Hepatocyte (in vitro differentiated cells): ENCODE results near the gene PSD. TPM values are rescaled to one million over a fixed set of nuclear protein-coding genes. Genes with fewer than 3 reads are reported as not detected.

Source experiments
- DNase-seq: peaks from one replicate; pipeline ENCODE4 v3.0.0-alpha.2; 2016; ENCODE audit warnings: low spot score
- H2AFZ ChIP-seq: fragments of 200-600 bp; sonication (generic); 2 replicates; pipeline ENCODE4 v1.6.0; 2016; ENCODE audit warnings: antibody characterized with exemption, mild to moderate bottlenecking
- H3K27ac ChIP-seq: fragments of 200-600 bp; sonication (generic); 2 replicates; pipeline ENCODE4 v1.5.1; 2016; ENCODE audit warnings: mild to moderate bottlenecking
- H3K27me3 ChIP-seq: fragments of 200-600 bp; sonication (generic); 2 replicates; pipeline ENCODE4 v1.6.1; 2016
- H3K36me3 ChIP-seq: fragments of 200-600 bp; sonication (generic); replicated peaks from 2 replicates; pipeline ENCODE4 v1.5.1; 2016; ENCODE audit warnings: low read depth; ENCODE audit not compliant: insufficient read depth
- H3K4me1 ChIP-seq: fragments of 200-600 bp; sonication (generic); 2 replicates; pipeline ENCODE4 v1.5.1; 2016; ENCODE audit warnings: mild to moderate bottlenecking, moderate library complexity; ENCODE audit not compliant: insufficient read depth
- H3K4me2 ChIP-seq: fragments of 200-600 bp; sonication (generic); 2 replicates; pipeline ENCODE4 v1.6.0; 2016
- H3K4me3 ChIP-seq: fragments of 200-600 bp; sonication (generic); 2 replicates; pipeline ENCODE4 v1.5.1; 2016; ENCODE audit warnings: mild to moderate bottlenecking
- H3K79me2 ChIP-seq: fragments of 200-600 bp; sonication (generic); 2 replicates; pipeline ENCODE4 v1.6.0; 2017; ENCODE audit warnings: mild to moderate bottlenecking
- H3K9me2 ChIP-seq: fragments of 200-600 bp; sonication (generic); replicated peaks from 2 replicates; pipeline ENCODE4 v1.6.0; 2017; ENCODE audit warnings: mild to moderate bottlenecking; ENCODE audit not compliant: insufficient read depth
- H3K9me3 ChIP-seq: fragments of 200-600 bp; sonication (generic); 2 replicates; pipeline ENCODE4 v1.5.1; 2016; ENCODE audit warnings: low read depth, mild to moderate bottlenecking
- H4K20me1 ChIP-seq: fragments of 200-600 bp; sonication (generic); 2 replicates; pipeline ENCODE4 v1.6.0; 2016; ENCODE audit warnings: mild to moderate bottlenecking; ENCODE audit not compliant: insufficient read depth, poor library complexity, severe bottlenecking
- EZH2 ChIP-seq: fragments of 200-600 bp; sonication (generic); IDR thresholded peaks from 2 replicates; pipeline ENCODE4 v1.6.1; 2016; ENCODE audit warnings: antibody characterized with exemption, mild to moderate bottlenecking, borderline replicate concordance
- EZH2phosphoT487 ChIP-seq: fragments of 200-600 bp; sonication (generic); IDR thresholded peaks from one replicate; pipeline ENCODE4 v1.6.1; 2018; ENCODE audit warnings: antibody characterized with exemption, mild to moderate bottlenecking, low read depth, moderate library complexity; ENCODE audit not compliant: unreplicated experiment, severe bottlenecking
- WGBS: methylation state at CpG from one replicate; pipeline ENCODE4 v1.1.6; 2016; ENCODE audit warnings: low lambda C conversion rate; ENCODE audit errors: missing lambda C conversion rate; 5-methylcytosine and 5-hydroxymethylcytosine counted together
- polyA plus RNA-seq: library from polyadenylated mRNA; unstranded; fragments of >200 nt; fragmentation: Nextera tagmentation; extraction: Ambion mirVana; gene quantifications from 2 replicates; pipeline ENCODE4 v1.2.1, GENCODE V29; 2016
- total RNA-seq: library from RNA; depleted of rRNA; stranded (reverse); fragments of >200 nt; gene quantifications from 2 replicates; pipeline ENCODE4 v1.2.3, GENCODE V29; 2014
- TF ChIP-seq, protein P1 (sequence below): fragments of 200-600 bp; sonication (generic); IDR thresholded peaks from 2 replicates; pipeline ENCODE4 v1.5.1; 2016; ENCODE audit warnings: antibody characterized with exemption, mild to moderate bottlenecking; ENCODE audit not compliant: poor library complexity

Gene PSD
- total and polyA plus RNA-seq, 2 experiments from 2014 or later: 13.1 to 20.1 TPM

DNA sequence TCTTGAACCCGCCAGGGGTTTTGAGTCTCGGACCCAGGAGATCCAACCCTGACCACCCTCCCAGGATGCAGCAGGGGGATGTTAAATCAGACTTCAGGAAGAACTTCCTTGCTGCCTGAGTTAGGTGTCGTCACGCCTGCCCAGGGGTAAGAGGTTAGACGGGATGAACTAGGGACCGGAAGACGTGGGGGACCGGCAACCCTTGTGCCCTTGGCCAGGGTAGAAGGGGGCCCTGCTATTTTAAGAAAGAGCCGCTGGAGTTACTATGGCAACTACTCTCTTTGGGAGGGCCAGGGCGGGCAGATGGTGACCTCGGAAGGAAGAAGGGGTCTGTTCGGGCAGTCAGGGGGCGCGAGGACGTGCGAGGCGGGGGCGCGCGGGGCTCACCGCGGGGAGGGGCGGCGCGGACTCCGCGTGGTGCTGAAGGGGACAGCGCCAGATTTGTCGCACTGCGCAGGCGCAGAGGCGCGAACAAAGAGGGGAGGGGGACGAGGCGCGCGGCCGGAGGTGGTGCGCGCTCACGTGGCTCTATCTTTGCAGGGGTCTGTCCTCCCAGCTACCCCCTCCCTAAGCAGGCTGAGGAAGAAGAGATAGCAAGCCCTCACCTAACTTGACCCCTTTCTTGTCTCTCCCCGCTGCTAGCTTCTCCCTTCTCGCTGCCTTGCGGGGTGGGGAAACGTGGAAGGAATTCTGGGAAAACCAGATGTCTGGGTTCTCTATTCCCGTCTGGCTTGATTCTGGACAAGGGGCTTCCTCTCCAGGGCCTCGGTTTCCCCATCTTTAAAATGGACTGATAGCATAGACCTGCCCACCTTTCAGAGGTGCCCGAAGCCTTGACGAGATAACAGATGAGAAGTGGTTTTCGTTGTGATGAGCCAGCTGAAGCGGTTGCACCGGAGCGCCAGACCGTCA is 940 bp upstream of the PSD start:
- H3K27ac ChIP-seq: peak overlapping the region; percentile 92
- H2AFZ ChIP-seq: peak overlapping the region; percentile 78

DNA sequence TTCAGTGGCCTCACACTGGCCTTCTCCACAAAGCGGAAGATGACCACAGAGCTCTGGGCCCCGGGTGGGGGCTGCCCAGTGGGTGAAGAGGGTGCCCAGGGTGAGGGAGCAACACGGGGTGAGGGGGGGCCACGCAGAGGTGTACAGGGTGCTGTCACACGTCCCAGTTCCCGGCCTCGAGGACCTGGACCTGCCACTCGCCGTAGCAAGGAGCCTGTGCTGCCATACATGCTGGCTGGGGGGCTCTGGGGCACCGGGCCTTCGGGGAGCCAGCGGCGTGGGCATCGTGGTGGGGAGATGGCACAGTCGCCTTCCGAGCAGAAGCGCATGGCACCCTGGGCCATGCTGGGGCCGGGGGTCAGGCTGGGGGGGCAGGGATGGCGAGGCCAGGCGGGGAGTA is 1.9 kb downstream of the PSD start:
- Histone ChIP-seq H3K9me3 (no peaks in the 10 kb centered on the region), H3K27ac (no peak overlapping the region), H3K27me3 (peaks cover 28% of the 10 kb centered on the region), H2AFZ (no peak overlapping the region), H4K20me1 (no peaks in the 10 kb centered on the region), H3K79me2 (peaks cover 3% of the 10 kb centered on the region), H3K9me2 (no peaks in the 10 kb centered on the region), H3K4me3 (no peak overlapping the region), H3K4me2 (no peak overlapping the region), H3K4me1 (peaks cover 13% of the 10 kb centered on the region), H3K36me3 (no peaks in the 10 kb centered on the region)
- no peak for DNase-seq
- TF ChIP-seq, protein P1, sequence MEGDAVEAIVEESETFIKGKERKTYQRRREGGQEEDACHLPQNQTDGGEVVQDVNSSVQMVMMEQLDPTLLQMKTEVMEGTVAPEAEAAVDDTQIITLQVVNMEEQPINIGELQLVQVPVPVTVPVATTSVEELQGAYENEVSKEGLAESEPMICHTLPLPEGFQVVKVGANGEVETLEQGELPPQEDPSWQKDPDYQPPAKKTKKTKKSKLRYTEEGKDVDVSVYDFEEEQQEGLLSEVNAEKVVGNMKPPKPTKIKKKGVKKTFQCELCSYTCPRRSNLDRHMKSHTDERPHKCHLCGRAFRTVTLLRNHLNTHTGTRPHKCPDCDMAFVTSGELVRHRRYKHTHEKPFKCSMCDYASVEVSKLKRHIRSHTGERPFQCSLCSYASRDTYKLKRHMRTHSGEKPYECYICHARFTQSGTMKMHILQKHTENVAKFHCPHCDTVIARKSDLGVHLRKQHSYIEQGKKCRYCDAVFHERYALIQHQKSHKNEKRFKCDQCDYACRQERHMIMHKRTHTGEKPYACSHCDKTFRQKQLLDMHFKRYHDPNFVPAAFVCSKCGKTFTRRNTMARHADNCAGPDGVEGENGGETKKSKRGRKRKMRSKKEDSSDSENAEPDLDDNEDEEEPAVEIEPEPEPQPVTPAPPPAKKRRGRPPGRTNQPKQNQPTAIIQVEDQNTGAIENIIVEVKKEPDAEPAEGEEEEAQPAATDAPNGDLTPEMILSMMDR: no peak
- TF ChIP-seq EZH2: no peak
- no peak for TF ChIP-seq EZH2phosphoT487
- WGBS: 85% methylated on average over 7 of the region's 20 CpGs

More for the DNA sequence above, 940 bp upstream of the PSD start:
- 3% methylated on average over 31 of the region's 54 CpGs for WGBS
- Histone ChIP-seq H4K20me1 (peaks cover 5% of the 10 kb centered on the region), H3K79me2 (peaks cover 17% of the 10 kb centered on the region), H3K9me2 (no peaks in the 10 kb centered on the region), H3K4me2 (peak overlapping the region; percentile 100), H3K4me3 (peak overlapping the region; percentile 63), H3K9me3 (no peaks in the 10 kb centered on the region), H3K36me3 (no peaks in the 10 kb centered on the region), H3K4me1 (peaks cover 24% of the 10 kb centered on the region), H3K27me3 (peaks cover 14% of the 10 kb centered on the region)
- DNase-seq: peak; percentile 74
- TF ChIP-seq EZH2phosphoT487: no peak
- no peak for TF ChIP-seq EZH2
- TF ChIP-seq, protein P1: no peak

DNA sequence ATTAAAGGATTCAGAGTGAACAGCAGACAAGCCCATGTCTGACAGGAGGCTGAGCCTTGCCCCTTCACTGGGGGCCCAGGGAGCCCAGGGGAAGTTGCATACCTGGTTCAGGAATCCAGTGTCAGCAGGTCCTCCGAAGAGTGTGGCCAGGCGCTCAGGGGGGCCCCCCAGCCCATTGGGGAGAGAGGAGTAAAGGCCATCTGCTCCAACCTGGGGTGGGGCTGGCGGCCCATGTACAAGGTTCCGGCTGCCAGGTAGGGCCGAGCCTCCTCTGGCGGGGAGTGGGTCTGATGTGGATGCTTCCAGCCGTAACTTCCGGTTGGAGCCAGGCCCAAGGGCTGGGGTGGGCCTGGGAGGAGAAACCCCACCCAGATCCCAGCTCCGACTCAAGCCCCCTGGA is 2.3 kb downstream of the PSD start:
- Histone ChIP-seq H3K36me3 (no peaks in the 10 kb centered on the region), H4K20me1 (no peaks in the 10 kb centered on the region), H3K27me3 (peaks cover 28% of the 10 kb centered on the region), H3K4me3 (no peak overlapping the region), H3K79me2 (no peaks in the 10 kb centered on the region), H3K9me3 (no peaks in the 10 kb centered on the region), H3K9me2 (no peaks in the 10 kb centered on the region), H3K4me2 (no peak overlapping the region), H2AFZ (no peak overlapping the region), H3K27ac (no peak overlapping the region), H3K4me1 (peaks cover 13% of the 10 kb centered on the region)
- TF ChIP-seq, protein P1: no peak
- TF ChIP-seq EZH2 (no peak), EZH2phosphoT487 (no peak)
- 70% methylated on average over 9 of the region's 9 CpGs for WGBS
- no peak for DNase-seq
